ES-I3 (cell line): ENCODE measurements around the gene MRNIP.
"Not testable (repeated sequence)": the region's sequence is repeated elsewhere in the genome, so short reads cannot be mapped to it uniquely, and the experiment has no call there.

Experiments
- H3K36me3 ChIP-seq: 2 replicates; pipeline ENCODE4 v1.6.1; 2013; ENCODE audit warnings: mild to moderate bottlenecking, low read length, control low read depth, moderate library complexity; ENCODE audit not compliant: insufficient read depth
- H3K4me1 ChIP-seq: 2 replicates; pipeline ENCODE4 v1.6.1; 2013; ENCODE audit warnings: mild to moderate bottlenecking, control low read depth, low read length; ENCODE audit not compliant: insufficient read depth
- H3K9ac ChIP-seq: 2 replicates; pipeline ENCODE4 v1.6.1; 2013; ENCODE audit warnings: low read depth, mild to moderate bottlenecking, low read length, moderate library complexity
- H3K9me3 ChIP-seq: 2 replicates; pipeline ENCODE4 v1.6.1; 2013; ENCODE audit warnings: mild to moderate bottlenecking, low read length, moderate library complexity; ENCODE audit not compliant: control insufficient read depth, insufficient read depth

The MRNIP gene

DNA sequence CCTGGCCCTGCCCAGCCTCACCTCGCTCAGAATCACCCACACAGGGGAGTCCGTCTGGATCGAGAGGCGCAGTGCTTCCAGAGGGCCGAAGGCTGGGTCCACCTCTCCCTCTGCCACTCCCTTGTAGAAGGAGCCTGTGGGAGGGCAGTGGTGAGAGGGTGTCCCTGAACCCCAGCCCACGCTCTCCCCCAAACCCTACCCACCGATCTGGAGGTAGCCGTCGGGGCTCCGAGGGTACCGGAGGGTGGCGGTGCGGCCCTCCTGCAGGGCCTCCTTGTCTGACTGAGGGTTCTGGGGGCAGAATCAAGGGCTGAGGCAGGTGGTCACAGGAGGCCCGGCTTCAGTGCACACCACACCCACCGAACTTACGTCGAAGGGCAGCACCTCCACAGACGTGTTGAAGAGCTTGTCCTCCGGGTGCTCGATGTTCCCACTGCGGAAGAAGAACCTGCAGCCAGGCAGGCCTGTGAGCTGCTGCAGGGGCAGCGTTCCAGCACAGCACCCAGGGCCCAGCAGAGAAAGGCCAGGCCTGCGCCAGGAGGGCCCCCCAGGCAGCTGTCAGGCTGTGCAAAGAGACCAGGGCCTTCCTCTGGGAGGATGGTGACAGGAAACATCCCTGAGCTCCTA, 60.4 kb downstream of the MRNIP start:
- no peaks in the 10 kb centered on the region for H3K36me3 ChIP-seq
- H3K9me3 ChIP-seq = no peaks in the 10 kb centered on the region
- peaks cover 14% of the 10 kb centered on the region for H3K4me1 ChIP-seq
- no peak overlapping the region for H3K9ac ChIP-seq

DNA sequence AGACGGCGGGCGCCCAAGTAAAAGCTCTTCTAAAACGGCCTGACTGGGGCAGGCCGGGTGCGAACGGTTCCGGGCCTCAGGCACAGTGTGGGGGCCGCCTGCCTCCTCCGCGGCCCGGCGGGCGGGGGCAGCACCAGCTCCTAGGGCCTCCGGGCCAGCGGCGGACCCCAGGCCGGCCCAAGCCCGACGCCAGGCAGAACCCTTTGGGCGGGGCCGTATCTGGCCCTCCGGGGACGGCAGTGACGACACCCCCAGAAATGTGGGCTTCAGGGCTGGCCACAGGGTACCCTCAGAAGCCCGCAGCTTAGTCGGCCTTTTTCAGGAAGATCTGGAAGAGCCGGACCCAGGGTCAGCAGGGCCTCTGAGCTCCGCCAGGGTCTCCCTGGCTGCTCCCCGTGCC, 60.9 kb downstream of the MRNIP start:
- peaks cover 9% of the 10 kb centered on the region; the same call in 1 of the 2 replicates for H3K4me1 ChIP-seq
- no peaks in the 10 kb centered on the region for H3K36me3 ChIP-seq
- H3K9me3 ChIP-seq = no peaks in the 10 kb centered on the region
- H3K9ac ChIP-seq = no peak overlapping the region

DNA sequence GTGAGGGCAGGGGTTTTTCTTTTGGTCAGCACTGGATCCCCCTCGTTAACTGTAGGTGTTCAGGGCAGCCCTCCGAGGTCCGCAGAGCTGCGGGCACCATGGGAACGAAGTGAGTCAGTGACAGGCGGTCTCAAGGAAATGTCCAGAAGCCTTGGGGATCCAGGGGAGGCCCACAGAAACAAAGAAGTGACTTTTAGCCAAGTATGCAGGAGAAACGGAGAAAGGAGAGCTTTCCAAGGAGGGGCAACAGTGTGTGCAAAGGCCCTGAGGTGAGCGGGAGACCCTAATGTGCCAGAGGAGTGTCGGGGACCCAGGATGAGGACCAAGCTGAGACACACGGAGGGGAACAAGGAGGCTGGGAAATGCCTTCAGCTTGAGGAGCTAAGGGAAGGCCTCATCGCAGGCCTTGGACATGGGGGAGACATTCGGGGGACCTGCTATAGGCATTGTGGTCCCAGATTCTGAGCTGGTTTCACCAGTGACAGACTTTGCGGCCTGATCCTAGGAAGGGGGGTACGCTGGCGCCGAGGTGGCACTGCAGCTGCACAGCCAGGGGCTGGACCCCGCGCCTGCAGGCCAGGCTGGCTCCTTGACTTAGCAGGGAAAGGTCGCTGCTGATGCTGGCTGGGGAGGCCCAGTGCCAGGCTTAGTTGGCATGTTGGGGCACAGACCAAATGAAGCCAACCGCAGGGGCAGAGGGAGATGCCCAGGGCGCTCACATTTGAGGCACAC, 61.6 kb downstream of the MRNIP start:
- H3K9ac ChIP-seq = peak overlapping the region; percentile 86; the same call in 1 of the 2 replicates
- no peaks in the 10 kb centered on the region for H3K36me3 ChIP-seq
- H3K4me1 ChIP-seq = peaks cover 6% of the 10 kb centered on the region; the same call in 1 of the 2 replicates
- no peaks in the 10 kb centered on the region for H3K9me3 ChIP-seq

DNA sequence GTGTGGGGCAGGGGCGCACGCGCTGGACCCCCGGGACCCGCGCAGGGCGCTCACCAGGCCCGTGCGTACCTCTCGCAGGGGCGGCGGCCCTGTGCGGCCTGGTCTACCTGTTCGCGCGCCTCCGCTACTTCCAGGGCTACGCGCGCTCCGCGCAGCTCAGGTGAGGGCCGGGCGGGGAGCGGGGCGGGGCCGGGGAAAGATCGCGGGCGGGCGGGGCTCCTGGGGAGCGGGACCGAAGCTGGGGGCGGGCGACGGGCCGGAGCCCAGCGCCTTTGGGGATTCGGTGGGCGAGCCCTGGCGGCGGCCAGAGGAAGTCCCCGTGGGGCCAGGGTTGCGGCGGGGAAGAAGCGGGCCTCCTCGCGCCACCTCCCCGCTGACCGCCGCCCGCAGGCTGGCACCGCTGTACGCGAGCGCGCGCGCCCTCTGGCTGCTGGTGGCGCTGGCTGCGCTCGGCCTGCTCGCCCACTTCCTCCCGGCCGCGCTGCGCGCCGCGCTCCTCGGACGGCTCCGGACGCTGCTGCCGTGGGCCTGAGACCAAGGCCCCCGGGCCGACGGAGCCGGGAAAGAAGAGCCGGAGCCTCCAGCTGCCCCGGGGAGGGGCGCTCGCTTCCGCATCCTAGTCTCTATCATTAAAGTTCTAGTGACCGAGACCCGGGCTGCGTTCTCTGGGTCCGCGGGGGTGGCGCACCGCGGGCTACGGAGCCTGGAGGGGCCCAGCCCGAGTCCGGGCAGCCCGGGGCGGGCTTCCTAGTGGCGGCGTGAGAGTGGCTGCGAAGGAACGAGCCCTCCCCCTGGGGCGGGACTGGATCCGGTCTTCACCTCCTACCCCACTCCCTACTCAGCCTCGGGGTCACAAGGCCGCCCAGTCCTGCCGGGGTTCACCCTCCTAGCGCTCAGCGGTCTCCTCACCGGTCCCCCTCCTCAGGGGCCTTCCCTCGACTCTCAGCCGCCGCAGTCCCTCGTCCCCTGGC, 62.5 kb downstream of the MRNIP start:
- no peaks in the 10 kb centered on the region for H3K36me3 ChIP-seq
- H3K9ac ChIP-seq = peak overlapping the region; percentile 86
- peaks cover 6% of the 10 kb centered on the region; the same call in 1 of the 2 replicates for H3K4me1 ChIP-seq
- no peaks in the 10 kb centered on the region for H3K9me3 ChIP-seq

DNA sequence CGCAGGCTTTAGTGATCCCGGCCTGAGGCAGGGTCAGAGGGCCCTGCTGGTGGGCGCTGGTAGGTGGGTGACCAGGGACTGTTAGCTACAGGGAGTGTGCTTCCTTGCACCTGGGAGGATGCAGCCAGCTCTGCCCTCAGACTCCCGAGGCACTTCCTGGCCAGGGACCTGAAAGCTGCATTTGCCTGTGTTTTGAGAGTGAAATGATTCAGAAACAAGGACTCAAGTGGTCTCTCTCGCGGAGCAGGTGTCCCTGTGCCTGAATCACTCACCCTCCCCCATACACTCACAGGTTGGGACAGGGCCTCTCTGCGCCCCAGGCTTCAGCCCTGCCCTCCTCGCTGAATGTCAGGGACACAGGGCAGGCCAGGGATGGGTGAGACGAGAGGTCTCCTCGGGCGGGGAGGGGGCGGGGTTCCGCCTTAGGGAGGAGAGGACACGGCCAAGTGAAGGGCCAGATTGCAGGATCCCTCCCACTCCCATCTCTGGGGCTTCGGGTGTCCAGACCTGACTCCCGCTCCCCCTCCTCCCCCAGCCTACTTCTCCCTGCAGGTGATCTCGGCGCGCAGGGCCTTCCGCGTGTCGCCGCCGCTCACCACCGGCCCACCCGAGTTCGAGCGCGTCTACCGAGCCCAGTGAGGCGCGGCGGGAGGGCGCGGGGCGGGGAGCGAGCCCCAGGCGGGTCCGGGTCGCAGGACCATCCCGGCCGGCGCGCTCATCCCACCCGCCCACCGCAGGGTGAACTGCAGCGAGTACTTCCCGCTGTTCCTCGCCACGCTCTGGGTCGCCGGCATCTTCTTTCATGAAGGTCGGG, 63.4 kb downstream of the MRNIP start:
- peak overlapping the region; percentile 86 for H3K9ac ChIP-seq
- H3K9me3 ChIP-seq = no peaks in the 10 kb centered on the region
- H3K4me1 ChIP-seq = peaks cover 6% of the 10 kb centered on the region; the same call in 1 of the 2 replicates
- no peaks in the 10 kb centered on the region for H3K36me3 ChIP-seq

DNA sequence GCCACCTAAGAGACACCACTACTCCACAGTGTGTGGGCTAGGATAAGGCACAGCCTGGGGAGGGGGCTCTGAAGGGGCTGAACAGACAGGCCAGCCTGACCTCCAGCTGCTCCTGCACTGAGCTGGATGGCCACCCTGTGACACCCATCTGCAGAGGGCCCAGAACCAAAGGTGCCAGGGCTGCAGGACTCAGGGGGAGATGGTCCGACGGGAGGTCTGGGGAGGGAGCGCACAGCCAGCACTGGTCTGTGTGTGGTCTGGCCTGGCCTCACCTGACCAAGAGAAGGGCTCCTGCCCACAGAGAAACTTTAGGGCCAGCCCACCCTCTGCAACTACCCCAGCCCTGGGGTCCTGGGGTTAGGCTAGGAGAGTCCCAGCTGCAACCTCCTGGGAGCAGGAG, 64.0 kb downstream of the MRNIP start:
- 0 out of 2 replicates have a peak overlapping the region, but pooled peaks have one; percentile 86 for H3K9ac ChIP-seq
- H3K9me3 ChIP-seq = no peaks in the 10 kb centered on the region
- H3K36me3 ChIP-seq = no peaks in the 10 kb centered on the region
- H3K4me1 ChIP-seq = peaks cover 6% of the 10 kb centered on the region; the same call in 1 of the 2 replicates

DNA sequence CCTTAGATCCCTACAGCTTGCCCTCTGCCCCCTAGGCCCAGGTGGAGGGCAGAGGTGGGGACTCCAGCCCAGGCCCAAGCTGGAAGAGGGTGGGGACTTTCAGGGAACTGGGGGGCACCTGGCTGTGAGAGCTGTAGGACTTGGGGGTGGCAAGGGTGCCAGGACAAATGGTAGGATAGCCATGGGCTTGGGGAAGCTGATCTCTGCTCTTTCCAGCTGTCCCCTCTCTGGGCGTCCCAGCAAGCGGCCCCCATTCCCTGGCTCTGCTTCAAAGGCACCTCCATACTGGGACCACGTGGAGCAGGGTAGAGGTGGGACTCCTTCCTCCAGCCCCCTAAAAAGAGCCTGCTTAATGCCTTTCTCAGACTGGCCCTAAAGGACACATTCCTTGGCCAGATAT, 64.4 kb downstream of the MRNIP start:
- Histone ChIP-seq H3K9ac (no peak overlapping the region), H3K9me3 (no peaks in the 10 kb centered on the region), H3K4me1 (peaks cover 6% of the 10 kb centered on the region; the same call in 1 of the 2 replicates), H3K36me3 (no peaks in the 10 kb centered on the region)

DNA sequence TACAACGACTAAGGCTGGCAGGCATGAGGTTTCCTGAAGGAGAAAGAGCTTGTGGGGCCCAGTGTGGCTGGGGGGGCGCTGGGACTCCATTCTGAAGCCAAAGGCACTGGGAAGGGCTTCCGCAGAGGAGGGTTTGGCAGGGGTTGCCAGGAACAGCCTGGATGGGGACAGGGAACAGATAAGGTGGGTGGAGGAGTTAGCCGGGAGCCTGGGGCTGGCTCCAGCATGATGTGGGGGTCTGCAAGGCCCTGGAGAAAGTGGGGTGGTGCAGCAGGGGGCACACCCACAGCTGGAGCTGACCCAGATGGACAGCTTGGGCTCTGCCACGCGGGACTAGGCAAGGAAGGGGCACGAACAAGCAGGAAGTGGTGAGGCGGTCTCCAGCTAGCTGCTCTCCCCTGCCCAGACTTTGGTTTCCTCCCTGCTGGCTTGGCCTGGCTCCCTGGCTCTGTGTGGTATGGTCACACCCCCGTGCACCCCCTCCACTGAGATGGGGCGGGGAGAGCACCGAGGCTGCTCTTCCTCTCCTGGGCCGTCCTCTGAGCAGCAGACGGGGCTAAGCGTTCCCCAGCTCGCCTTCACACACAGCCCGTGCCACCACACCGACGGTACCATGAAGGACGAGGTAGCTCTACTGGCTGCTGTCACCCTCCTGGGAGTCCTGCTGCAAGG, 65.0 kb downstream of the MRNIP start, which contains the start of gene LTC4S:
Gene LTC4S (plus strand): TSS at position 519 of the 672 bp plus-strand sequence. CDS start 95 bp downstream, at position 614.
- H3K9me3 ChIP-seq = no peaks in the 10 kb centered on the region
- H3K4me1 ChIP-seq = peaks cover 6% of the 10 kb centered on the region; the same call in 1 of the 2 replicates
- no peaks in the 10 kb centered on the region for H3K36me3 ChIP-seq
- H3K9ac ChIP-seq = 0 out of 2 replicates have a peak within 1 kb of the TSS, but pooled peaks have one; percentile 86

DNA sequence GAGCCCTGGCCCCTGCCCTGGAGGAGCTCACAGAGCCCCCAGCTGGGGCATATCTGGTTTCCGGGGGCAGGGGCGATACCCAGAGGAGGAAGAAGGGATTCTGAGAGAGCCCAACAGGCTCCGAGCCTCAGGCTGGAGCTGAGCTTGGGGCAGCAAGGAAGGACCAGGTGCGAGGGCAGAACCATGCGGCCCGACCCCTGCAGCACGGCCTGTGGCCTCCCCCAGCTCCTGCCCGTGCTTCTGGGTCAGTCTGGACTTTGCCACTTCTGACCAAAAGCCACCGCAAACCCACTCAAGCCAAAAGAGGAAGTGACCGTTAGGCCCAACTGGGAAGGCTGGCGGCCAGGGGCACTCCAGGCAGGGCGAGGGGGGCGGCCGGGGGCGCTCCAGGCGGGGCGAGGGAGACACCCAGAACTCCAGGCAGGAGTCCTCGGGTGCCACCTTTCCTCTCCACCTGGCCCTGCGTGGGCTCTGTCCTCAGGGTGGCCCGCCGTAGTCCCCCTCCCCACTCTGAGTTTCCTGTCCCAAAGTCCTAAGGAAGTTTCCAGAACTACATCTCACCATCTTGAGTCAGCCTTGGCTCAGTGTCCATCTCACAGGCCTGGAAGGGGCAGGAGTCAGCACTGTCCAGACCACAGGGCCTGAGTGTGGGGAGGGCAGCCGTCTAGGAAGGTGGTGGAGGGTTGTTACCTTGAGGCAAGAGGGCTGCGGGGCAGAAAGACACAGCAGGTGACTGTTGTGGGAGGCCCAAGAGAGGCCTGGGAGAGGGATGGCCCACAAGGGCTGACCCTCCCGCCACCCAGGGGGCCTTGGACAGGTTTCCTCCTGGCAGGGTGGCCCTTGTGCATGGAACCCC, 65.8 kb downstream of the MRNIP start:
- Histone ChIP-seq H3K4me1 (peaks cover 6% of the 10 kb centered on the region; the same call in 1 of the 2 replicates), H3K9me3 (no peaks in the 10 kb centered on the region), H3K36me3 (no peaks in the 10 kb centered on the region), H3K9ac (no peak overlapping the region)

DNA sequence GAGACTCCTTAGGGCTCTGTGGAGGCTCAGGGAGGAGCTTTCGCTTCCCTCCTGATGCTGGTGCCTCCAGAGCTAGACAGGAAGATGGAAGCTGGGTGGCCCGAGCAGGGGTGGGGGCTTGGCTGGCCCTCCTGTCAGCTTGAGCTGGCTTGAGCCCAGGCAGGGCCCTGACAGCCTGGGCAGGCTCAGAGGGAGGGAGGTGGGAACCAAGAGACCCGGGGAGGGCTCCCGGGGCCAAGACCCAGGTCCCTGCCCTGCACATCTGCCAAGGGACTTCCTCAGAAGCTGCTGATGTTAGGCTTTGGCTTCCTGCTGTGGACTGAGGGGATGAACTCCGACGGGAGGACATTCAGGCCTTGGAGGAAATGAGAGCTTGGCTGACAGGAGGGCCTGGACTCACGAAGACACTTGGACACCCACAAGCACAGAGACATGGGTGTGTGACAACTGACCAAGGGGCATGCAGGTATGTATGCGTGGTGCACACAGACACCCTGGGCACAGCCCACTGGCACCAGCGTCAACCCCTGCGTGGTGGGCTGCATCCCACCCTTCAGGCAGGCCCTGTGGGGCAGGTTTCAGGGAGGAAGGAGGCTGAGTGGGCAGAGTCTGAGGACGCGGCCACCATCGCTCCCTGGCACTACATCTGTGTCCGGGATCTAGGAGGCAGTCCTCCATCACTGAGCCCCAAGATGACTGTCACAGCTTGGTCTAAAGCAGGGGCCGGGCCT, 66.6 kb downstream of the MRNIP start:
- H3K9me3 ChIP-seq = no peaks in the 10 kb centered on the region
- H3K9ac ChIP-seq = no peak overlapping the region
- H3K36me3 ChIP-seq = no peaks in the 10 kb centered on the region
- H3K4me1 ChIP-seq = peaks cover 6% of the 10 kb centered on the region; the same call in 1 of the 2 replicates

DNA sequence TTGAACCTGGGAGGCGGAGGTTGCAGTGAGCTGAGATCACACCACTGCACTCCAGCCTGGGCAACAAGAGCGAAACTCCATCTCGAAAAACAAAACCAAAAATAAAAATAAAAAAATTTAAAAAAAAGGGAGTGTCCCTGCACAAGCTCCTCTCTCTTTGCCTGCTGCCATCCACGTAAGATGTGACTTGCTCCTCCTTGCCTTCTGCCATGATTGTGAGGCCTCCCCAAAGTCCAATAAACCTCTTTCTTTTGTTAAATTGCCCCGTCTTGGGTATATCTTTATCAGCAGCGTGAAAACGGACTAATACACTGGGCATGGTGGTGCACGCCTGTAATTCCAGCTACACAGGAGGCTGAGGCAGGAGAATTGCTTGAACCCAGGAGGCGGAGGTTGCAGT, 69.3 kb downstream of the MRNIP start:
- not testable (repeated sequence) for H3K9ac ChIP-seq, H3K9me3 ChIP-seq, H3K4me1 ChIP-seq, H3K36me3 ChIP-seq
